Activated CD4-positive, alpha-beta T cell treated with anti-CD3 and anti-CD28 coated beads, Interleukin-2, amount 50 U/mL, for 1 hour (primary cell): Measurements from ENCODE around the gene RNF167.
A peak's percentile ranks its signal among the peaks of the same experiment; 100 is the strongest.

Experiments
- DNase-seq: peaks from one replicate; pipeline ENCODE4 v3.0.0-alpha.2; 2020

Gene RNF167

GRCh38 chr17:4986951-4987766 lies 47.1 kb downstream of the RNF167 start, which contains the start of gene CAMTA2:
Gene CAMTA2 (minus strand): TSS chr17:4987675. CDS start chr17:4986222, 1,453 bp downstream.
- peak; percentile 88 for DNase-seq

- DNase-seq: no peak
These were observed 47.9 kb downstream of the RNF167 start for GRCh38 chr17:4987767-4988567.

- DNase-seq: no peak
These were observed 54.1 kb downstream of the RNF167 start for GRCh38 chr17:4994081-4994595.
